ENCODE data around the gene ARID5B.

ARID5B gene

GRCh38 chr10:61953183-61953582 lies 51.7 kb downstream of the ARID5B start:
- no peak for DNase-seq (ENCODE audit: low spot score)
- TF ChIP-seq CTCF (IDR thresholded peaks at IDR 0.05; ENCODE audit: extremely low read depth, missing control alignments), result no peak

- DNase-seq (ENCODE audit: low spot score), result no peak
- no peak for TF ChIP-seq CTCF (IDR thresholded peaks at IDR 0.05; ENCODE audit: extremely low read depth, missing control alignments)
These were observed 56.3 kb downstream of the ARID5B start for GRCh38 chr10:61957806-61958205.

GRCh38 chr10:61958311-61958710 lies 56.8 kb downstream of the ARID5B start:
- no peak for DNase-seq (ENCODE audit: low spot score)
- no peak for TF ChIP-seq CTCF (IDR thresholded peaks at IDR 0.05; ENCODE audit: extremely low read depth, missing control alignments)

- DNase-seq (ENCODE audit: low spot score), result no peak
- no peak for TF ChIP-seq CTCF (IDR thresholded peaks at IDR 0.05; ENCODE audit: extremely low read depth, missing control alignments)
These were observed 57.3 kb downstream of the ARID5B start for GRCh38 chr10:61958805-61959204.

GRCh38 chr10:61959814-61960213 lies 58.3 kb downstream of the ARID5B start:
- DNase-seq (ENCODE audit: low spot score), result no peak
- no peak for TF ChIP-seq CTCF (IDR thresholded peaks at IDR 0.05; ENCODE audit: extremely low read depth, missing control alignments)

GRCh38 chr10:61960396-61961120 lies 59.1 kb downstream of the ARID5B start:
- TF ChIP-seq CTCF (IDR thresholded peaks at IDR 0.05; ENCODE audit: extremely low read depth, missing control alignments), result no peak
- no peak for DNase-seq (ENCODE audit: low spot score)

GRCh38 chr10:61961278-61961677 lies 59.8 kb downstream of the ARID5B start:
- TF ChIP-seq CTCF (IDR thresholded peaks at IDR 0.05; ENCODE audit: extremely low read depth, missing control alignments), result no peak
- DNase-seq (ENCODE audit: low spot score), result no peak
